Peyer's patch (tissue), 4 donors: Measurements from ENCODE around the gene PDE6A. TPM values are rescaled to one million over a fixed set of nuclear protein-coding genes. Genes with fewer than 3 reads are reported as not detected.
A peak's percentile ranks its signal among the peaks of the same experiment; 100 is the strongest.

Source experiments
- DNase-seq, 3 donors: peaks; one replicate each; pipeline ENCODE4 v3.0.0-alpha.2; 2017 to 2019
- H3K27ac ChIP-seq, 4 donors: fragments of 200-600 bp; sonication (generic); one replicate each; pipeline ENCODE4 v1.5.1; 2016 to 2019
- H3K27me3 ChIP-seq, 2 donors: fragments of 200-600 bp; sonication (generic); one replicate each; pipeline ENCODE4 v1.5.1; 2019
- H3K36me3 ChIP-seq, 3 donors: fragments of 200-600 bp; sonication (generic); one replicate each; pipeline ENCODE4 v1.5.1; 2016 to 2019
- H3K4me1 ChIP-seq, 4 donors: fragments of 200-600 bp; sonication (generic); one replicate each; pipeline ENCODE4 v1.5.1; 2016 to 2019
- H3K4me3 ChIP-seq, 4 donors: fragments of 200-600 bp; sonication (generic); 1 replicate in 3 of 4; 2 replicates in 1 of 4; pipeline ENCODE4 v1.5.1; 2016 to 2019; ENCODE audit warnings: mild to moderate bottlenecking in 1 of 4
- H3K9me3 ChIP-seq, 4 donors: fragments of 200-600 bp; sonication (generic); one replicate each; pipeline ENCODE4 v1.5.1; 2016 to 2019; ENCODE audit warnings: mild to moderate bottlenecking in 1 of 4
- CTCF ChIP-seq, 6 experiments: fragments of 450-650 bp in 4 of 6; fragments of 200-600 bp in 2 of 6; sonication (generic) in 1 of 6; IDR thresholded peaks; one replicate each; pipeline ENCODE4 v1.5.1; 2017 to 2019; ENCODE audit warnings: antibody characterized with exemption in 6 of 6, mild to moderate bottlenecking in 3 of 6, moderate library complexity in 1 of 6
- POLR2A ChIP-seq, 2 donors: fragments of 450-650 bp; IDR thresholded peaks; one replicate each; pipeline ENCODE4 v1.5.1; 2017; ENCODE audit warnings: antibody characterized with exemption in 2 of 2, mild to moderate bottlenecking in 2 of 2, moderate library complexity in 2 of 2
- total RNA-seq, 4 donors: library from RNA; depleted of rRNA; stranded (reverse); fragments of >200 nt; gene quantifications; one replicate each; pipeline ENCODE4 v1.1.0, GENCODE V29; 2016

PDE6A gene
- total RNA-seq, 4 donors from 2014 or later, result not detected

GRCh38 chr5:149853331-149853648 lies 91.3 kb downstream of the PDE6A start:
- no peak overlapping the region for H3K4me3 ChIP-seq
- no peaks in the 10 kb centered on the region for H3K9me3 ChIP-seq
- DNase-seq, result no peak
- no peaks in the 10 kb centered on the region for H3K27me3 ChIP-seq
- peaks cover 0 to 22% (median 0%) of the 10 kb centered on the region in 4 donors for H3K4me1 ChIP-seq
- H3K27ac ChIP-seq, result no peak overlapping the region
- H3K36me3 ChIP-seq, result peaks cover 0 to 9% (median 0%) of the 10 kb centered on the region in 3 donors
- TF ChIP-seq CTCF (IDR thresholded peaks at IDR 0.05) (no peak), POLR2A (IDR thresholded peaks at IDR 0.05) (no peak)

- Histone ChIP-seq H3K4me1 (peaks cover 0 to 17% (median 0%) of the 10 kb centered on the region in 4 donors), H3K9me3 (no peaks in the 10 kb centered on the region), H3K27ac (no peak overlapping the region), H3K27me3 (no peaks in the 10 kb centered on the region), H3K36me3 (peaks cover 0 to 14% (median 0%) of the 10 kb centered on the region in 3 donors), H3K4me3 (no peak overlapping the region)
- DNase-seq, result peak; percentile 67 to 91 (median 70)
- TF ChIP-seq POLR2A (IDR thresholded peaks at IDR 0.05) (no peak), CTCF (IDR thresholded peaks at IDR 0.05) (peak; percentile 61 to 81 (median 80))
Measured at GRCh38 chr5:149852641-149853330, 91.8 kb downstream of the PDE6A start.

GRCh38 chr5:149851211-149851610 lies 93.4 kb downstream of the PDE6A start:
- peaks cover 0 to 29% (median 0%) of the 10 kb centered on the region in 3 donors for H3K36me3 ChIP-seq
- H3K27ac ChIP-seq, result no peak overlapping the region

GRCh38 chr5:149849966-149850910 lies 94.4 kb downstream of the PDE6A start:
- Histone ChIP-seq H3K36me3 (peaks cover 0 to 39% (median 0%) of the 10 kb centered on the region in 3 donors), H3K27me3 (no peaks in the 10 kb centered on the region), H3K4me1 (no peaks in the 10 kb centered on the region), H3K4me3 (no peak overlapping the region), H3K9me3 (no peaks in the 10 kb centered on the region), H3K27ac (no peak overlapping the region)
- TF ChIP-seq POLR2A (IDR thresholded peaks at IDR 0.05), result no peak
- TF ChIP-seq CTCF (IDR thresholded peaks at IDR 0.05), result no peak
- DNase-seq, result no peak

More at GRCh38 chr5:149851211-149851610, 93.4 kb downstream of the PDE6A start:
- H3K4me1 ChIP-seq, result peaks cover 0 to 2% (median 0%) of the 10 kb centered on the region in 4 donors
- H3K27me3 ChIP-seq, result no peaks in the 10 kb centered on the region
- TF ChIP-seq CTCF (IDR thresholded peaks at IDR 0.05), result no peak
- TF ChIP-seq POLR2A (IDR thresholded peaks at IDR 0.05), result no peak
- no peak for DNase-seq
- no peaks in the 10 kb centered on the region for H3K9me3 ChIP-seq
- no peak overlapping the region for H3K4me3 ChIP-seq

GRCh38 chr5:149849280-149849965 lies 95.2 kb downstream of the PDE6A start:
- Histone ChIP-seq H3K27me3 (no peaks in the 10 kb centered on the region), H3K9me3 (no peaks in the 10 kb centered on the region), H3K27ac (no peak overlapping the region), H3K4me3 (no peak overlapping the region), H3K4me1 (no peaks in the 10 kb centered on the region), H3K36me3 (peaks cover 0 to 46% (median 0%) of the 10 kb centered on the region in 3 donors)
- DNase-seq, result no peak
- TF ChIP-seq CTCF (IDR thresholded peaks at IDR 0.05) (no peak), POLR2A (IDR thresholded peaks at IDR 0.05) (no peak)
